GM12875 (cell line): ENCODE results near the gene MED9.

Experiments used
- H3K4me3 ChIP-seq: one replicate; pipeline ENCODE4 v1.5.1; 2011; ENCODE audit warnings: low read depth, low read length, control low read depth
- CTCF ChIP-seq: IDR thresholded peaks from 2 replicates; pipeline ENCODE4 v1.5.1; 2011; ENCODE audit warnings: low read depth, mild to moderate bottlenecking, control low read depth, inconsistent platforms, low read length, moderate library complexity, borderline replicate concordance; ENCODE audit not compliant: insufficient read depth

The MED9 gene

GRCh38 chr17:17499402-17500145, 22.8 kb downstream of the MED9 start:
- H3K4me3 ChIP-seq = no peak overlapping the region
- TF ChIP-seq CTCF = no peak

- no peak for TF ChIP-seq CTCF
- H3K4me3 ChIP-seq = no peak overlapping the region
Measured at GRCh38 chr17:17500999-17501605, 24.3 kb downstream of the MED9 start.

- TF ChIP-seq CTCF = no peak
- H3K4me3 ChIP-seq = no peak overlapping the region
Measured at GRCh38 chr17:17502741-17503565, 26.2 kb downstream of the MED9 start.

GRCh38 chr17:17503566-17504130, 26.8 kb downstream of the MED9 start:
- no peak for TF ChIP-seq CTCF
- H3K4me3 ChIP-seq = no peak overlapping the region

- no peak overlapping the region for H3K4me3 ChIP-seq
- no peak for TF ChIP-seq CTCF
Measured at GRCh38 chr17:17504341-17505140, 27.7 kb downstream of the MED9 start.

GRCh38 chr17:17505151-17505550, 28.4 kb downstream of the MED9 start:
- TF ChIP-seq CTCF = no peak
- no peak overlapping the region for H3K4me3 ChIP-seq
